Cardiac fibroblast (primary cell): ENCODE results near the gene CACYBP.

ENCODE experiments used
- DNase-seq, 2 donors: peaks; one replicate each; pipeline versions ENCODE4 v3.0.0 to v3.0.0-alpha.2; 2010; ENCODE audit warnings: low read depth in 2 of 2
- H3K4me3 ChIP-seq, 2 donors: replicated peaks in 1 of 2; 1 replicate in 1 of 2; 2 replicates in 1 of 2; pipeline ENCODE4 v1.5.1; 2011; ENCODE audit warnings: low read depth in 2 of 2, low read length in 2 of 2, mild to moderate bottlenecking in 2 of 2, moderate library complexity in 1 of 2
- CTCF ChIP-seq: IDR thresholded peaks from one replicate; pipeline ENCODE4 v1.5.1; 2011; ENCODE audit warnings: low read depth, mild to moderate bottlenecking, low read length, inconsistent platforms

The CACYBP gene

GRCh38 chr1:174995916-174996315 lies 3.8 kb upstream of the CACYBP start:
- peak in 1 of 2 donors; percentile 35 for DNase-seq
- no peak for TF ChIP-seq CTCF
- no peak overlapping the region for H3K4me3 ChIP-seq

GRCh38 chr1:174996476-174996875 lies 3.3 kb upstream of the CACYBP start:
- peak; percentile 46 to 70 for DNase-seq
- no peak overlapping the region for H3K4me3 ChIP-seq
- no peak for TF ChIP-seq CTCF

GRCh38 chr1:174997041-174997440 lies 2.7 kb upstream of the CACYBP start:
- H3K4me3 ChIP-seq = no peak overlapping the region
- TF ChIP-seq CTCF = no peak
- DNase-seq = no peak

- DNase-seq = peak; percentile 55 to 56
- peak; percentile 75 for TF ChIP-seq CTCF
- H3K4me3 ChIP-seq = peak overlapping the region; percentile 65 to 87
These were observed 1.1 kb upstream of the CACYBP start for GRCh38 chr1:174998569-174999215.

- TF ChIP-seq CTCF = no peak
- peak; percentile 99 to 100 for DNase-seq
- peak overlapping the region; percentile 65 to 87 for H3K4me3 ChIP-seq
These were observed 371 bp upstream of the CACYBP start for GRCh38 chr1:174999216-174999935.

- no peak for TF ChIP-seq CTCF
- peak in 1 of 2 donors; percentile 43 for DNase-seq
- H3K4me3 ChIP-seq = peak overlapping the region; percentile 87 to 91
These were observed 995 bp downstream of the CACYBP start for GRCh38 chr1:175000697-175001187.
